GM12891 (cell line): ENCODE data around the gene SKIL.

Experiments
- POLR2A ChIP-seq: IDR thresholded peaks from 2 replicates; pipeline ENCODE4 v1.6.1; 2011; ENCODE audit warnings: low read depth, low read length, control low read depth
- POLR2AphosphoS5 ChIP-seq: IDR thresholded peaks from 2 replicates; pipeline ENCODE4 v1.6.1; 2011; ENCODE audit warnings: low read depth, low read length, control low read depth
- SPI1 ChIP-seq: IDR thresholded peaks from 2 replicates; pipeline ENCODE4 v1.6.1; 2011; ENCODE audit warnings: low read depth, low read length, control low read depth

DNA sequence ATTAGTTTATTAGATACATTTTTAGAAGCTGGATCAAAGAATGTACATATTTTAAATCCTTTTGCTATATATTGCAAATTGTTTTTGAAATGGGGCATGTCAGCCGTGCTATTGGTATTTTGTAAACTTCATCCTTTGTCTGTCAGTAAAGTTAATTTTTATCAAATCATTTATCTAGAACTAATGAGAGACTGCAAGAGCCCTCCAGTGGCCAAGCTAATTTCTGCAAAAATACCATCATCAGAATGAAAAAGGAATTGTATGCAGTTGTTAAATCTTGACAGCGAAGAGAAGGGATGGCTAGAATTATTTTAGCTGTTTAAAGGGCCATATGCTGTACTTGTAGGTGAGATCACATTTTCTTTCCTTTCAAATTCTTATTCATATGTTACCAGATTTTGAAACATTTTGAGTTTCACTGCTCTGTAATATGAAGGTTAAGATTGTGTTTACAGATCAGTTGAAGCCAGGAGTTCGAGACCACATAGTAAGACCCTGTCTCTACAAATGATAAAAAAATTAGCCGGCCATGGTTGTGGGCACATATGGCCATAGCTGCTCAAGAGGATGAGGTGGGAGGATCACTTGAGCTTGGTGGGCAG lies 53.0 kb downstream of the SKIL start:
- TF ChIP-seq POLR2AphosphoS5 (no peak), POLR2A (no peak), SPI1 (no peak)
